Coronary artery (tissue), 2 donors: ENCODE measurements around the gene C11orf52.

Experiments used
- DNase-seq: peaks from one replicate; pipeline ENCODE4 v3.0.0-alpha.2; 2017; ENCODE audit warnings: low spot score
- H3K27ac ChIP-seq, 2 donors: fragments of 200-600 bp; sonication (generic); one replicate each; pipeline ENCODE4 v1.5.1; 2016 to 2019
- H3K4me3 ChIP-seq: fragments of 200-600 bp; sonication (generic); 2 replicates; pipeline ENCODE4 v1.5.1; 2016; ENCODE audit warnings: mild to moderate bottlenecking, moderate library complexity
- TF ChIP-seq, protein P1 (sequence below): fragments of 200-600 bp; sonication (generic); IDR thresholded peaks from one replicate; pipeline ENCODE4 v1.5.1; 2019; ENCODE audit warnings: antibody characterized with exemption

C11orf52 gene

DNA sequence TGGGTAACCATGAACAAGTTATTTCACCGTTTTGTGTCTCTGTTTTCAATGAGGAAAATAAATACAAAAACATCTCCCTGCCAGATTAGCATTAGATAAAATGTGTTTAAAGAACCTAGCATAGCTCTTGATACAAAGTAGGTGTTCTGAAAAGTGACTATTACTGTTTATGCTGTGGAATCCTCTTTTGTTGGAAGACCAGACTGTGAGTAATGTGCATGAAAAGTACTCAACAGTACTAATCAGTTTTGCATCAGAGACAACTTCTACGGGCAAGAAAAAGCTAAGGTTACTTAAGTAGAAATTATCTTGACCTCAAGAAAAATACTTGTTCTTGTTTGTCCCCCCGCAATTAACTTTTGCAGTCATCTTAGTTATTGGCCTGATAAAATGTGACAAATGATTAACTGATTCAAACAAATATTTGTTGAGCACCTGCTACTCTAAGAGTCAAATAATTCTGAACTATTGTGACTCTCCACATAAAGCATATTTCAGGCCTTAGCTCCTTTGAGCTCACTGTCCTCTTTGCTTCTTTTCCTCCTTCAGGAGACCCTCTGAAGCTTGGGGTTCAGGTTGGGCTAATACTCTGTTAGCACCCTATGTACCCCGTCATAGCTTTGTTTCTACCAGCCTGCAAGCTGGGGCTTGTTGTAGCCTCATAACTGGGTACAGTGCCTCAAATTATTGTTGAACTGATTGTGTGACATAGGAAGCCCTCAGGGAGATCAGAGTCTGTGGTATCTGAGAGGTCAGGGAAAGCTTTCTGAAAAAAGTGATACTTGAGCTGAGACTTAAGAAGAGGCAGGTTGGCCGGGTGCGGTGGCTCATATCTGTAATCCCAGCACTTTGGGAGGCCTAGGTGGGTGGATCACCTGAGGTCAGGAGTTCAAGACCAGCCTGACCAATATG, 42.9 kb downstream of the C11orf52 start:
- no peak for DNase-seq
- TF ChIP-seq, protein P1, sequence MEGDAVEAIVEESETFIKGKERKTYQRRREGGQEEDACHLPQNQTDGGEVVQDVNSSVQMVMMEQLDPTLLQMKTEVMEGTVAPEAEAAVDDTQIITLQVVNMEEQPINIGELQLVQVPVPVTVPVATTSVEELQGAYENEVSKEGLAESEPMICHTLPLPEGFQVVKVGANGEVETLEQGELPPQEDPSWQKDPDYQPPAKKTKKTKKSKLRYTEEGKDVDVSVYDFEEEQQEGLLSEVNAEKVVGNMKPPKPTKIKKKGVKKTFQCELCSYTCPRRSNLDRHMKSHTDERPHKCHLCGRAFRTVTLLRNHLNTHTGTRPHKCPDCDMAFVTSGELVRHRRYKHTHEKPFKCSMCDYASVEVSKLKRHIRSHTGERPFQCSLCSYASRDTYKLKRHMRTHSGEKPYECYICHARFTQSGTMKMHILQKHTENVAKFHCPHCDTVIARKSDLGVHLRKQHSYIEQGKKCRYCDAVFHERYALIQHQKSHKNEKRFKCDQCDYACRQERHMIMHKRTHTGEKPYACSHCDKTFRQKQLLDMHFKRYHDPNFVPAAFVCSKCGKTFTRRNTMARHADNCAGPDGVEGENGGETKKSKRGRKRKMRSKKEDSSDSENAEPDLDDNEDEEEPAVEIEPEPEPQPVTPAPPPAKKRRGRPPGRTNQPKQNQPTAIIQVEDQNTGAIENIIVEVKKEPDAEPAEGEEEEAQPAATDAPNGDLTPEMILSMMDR = no peak
- Histone ChIP-seq H3K27ac (no peak overlapping the region), H3K4me3 (no peak overlapping the region)

GRCh38 chr11:111963931-111964340, 45.2 kb downstream of the C11orf52 start:
- TF ChIP-seq, protein P1 = no peak
- Histone ChIP-seq H3K27ac (no peak overlapping the region), H3K4me3 (no peak overlapping the region)
- DNase-seq = no peak

DNA sequence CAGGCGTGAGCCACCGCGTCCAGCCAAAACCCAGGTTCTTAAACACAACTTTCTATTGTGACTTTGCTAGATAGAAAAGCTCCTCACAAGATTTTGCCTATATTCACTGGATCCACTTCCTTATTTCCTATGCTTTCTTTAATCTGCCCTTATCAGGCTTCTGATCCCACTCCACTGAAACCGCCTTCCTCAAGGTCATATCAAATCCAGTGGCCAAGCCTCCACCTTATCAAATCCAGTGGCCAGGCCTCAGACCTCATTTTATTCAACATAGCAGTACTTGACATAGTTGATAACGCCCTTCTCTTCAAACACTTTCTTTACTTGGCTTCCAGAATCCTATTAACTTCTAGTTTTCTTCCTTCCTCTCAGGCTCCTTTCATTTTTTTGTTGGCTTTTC, 48.0 kb downstream of the C11orf52 start:
- Histone ChIP-seq H3K4me3 (no peak overlapping the region), H3K27ac (no peak overlapping the region)
- TF ChIP-seq, protein P1 = no peak
- no peak for DNase-seq

GRCh38 chr11:111967649-111968048, 48.9 kb downstream of the C11orf52 start:
- Histone ChIP-seq H3K4me3 (no peak overlapping the region), H3K27ac (no peak overlapping the region)
- TF ChIP-seq, protein P1 = no peak
- no peak for DNase-seq

DNA sequence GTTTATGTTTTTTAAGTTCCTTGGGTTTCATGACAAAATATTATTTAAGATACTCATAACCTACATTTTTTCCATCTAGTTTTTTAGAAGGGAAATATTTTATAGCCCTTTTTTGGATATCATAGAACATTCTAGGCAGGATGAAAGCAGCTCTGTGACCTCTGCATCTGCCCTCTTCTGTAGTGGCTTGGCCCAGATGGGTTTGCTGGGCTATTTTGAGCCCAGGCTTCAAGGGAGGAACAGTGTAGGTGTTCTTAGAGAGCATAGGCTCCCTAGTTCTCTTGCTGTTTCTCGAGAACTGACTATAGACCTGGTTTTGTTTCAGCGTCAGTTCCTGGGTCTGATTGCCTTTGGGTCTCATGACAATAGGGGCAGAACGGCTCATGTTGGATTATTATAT, 50.6 kb downstream of the C11orf52 start:
- no peak for DNase-seq
- TF ChIP-seq, protein P1 = no peak
- no peak overlapping the region for H3K27ac ChIP-seq
- H3K4me3 ChIP-seq = no peak overlapping the region

- TF ChIP-seq, protein P1 = no peak
- DNase-seq = no peak
- Histone ChIP-seq H3K27ac (peak overlapping the region in 1 of 2 donors; percentile 62), H3K4me3 (no peak overlapping the region)
These were observed 55.7 kb downstream of the C11orf52 start for GRCh38 chr11:111974446-111974845.
